Measurements from ENCODE around the gene MCU. TPM values are rescaled to one million over a fixed set of nuclear protein-coding genes. Genes with fewer than 3 reads are reported as not detected.
"Not testable (repeated sequence)": the region's sequence is repeated elsewhere in the genome, so short reads cannot be mapped to it uniquely, and the experiment has no call there.

The MCU gene
- total RNA-seq, 6 experiments from 2014 or later = 6.2 to 14.6 (median 10.4) TPM

- Histone ChIP-seq H3K4me1 (no peaks in the 10 kb centered on the region), H3K27ac (no peak overlapping the region), H3K9me3 (no peaks in the 10 kb centered on the region), H3K27me3 (no peaks in the 10 kb centered on the region), H3K4me3 (no peak overlapping the region), H3K36me3 (no peaks in the 10 kb centered on the region)
- 87% methylated on average over 1 of the region's 1 CpG for WGBS (ENCODE audit: insufficient coverage, low coverage, low lambda C conversion rate, missing lambda C conversion rate)
- ATAC-seq (no peak), DNase-seq (no peak)
- intact Hi-C loops (cut with DNase I) = no loop called here
- no peak for TF ChIP-seq POLR2A (IDR thresholded peaks at IDR 0.05)
- no peak for TF ChIP-seq CTCF (IDR thresholded peaks at IDR 0.05)
Measured at GRCh38 chr10:72735288-72735936, 43.5 kb downstream of the MCU start.

GRCh38 chr10:72736176-72736827 is 44.4 kb downstream of the MCU start:
- Histone ChIP-seq H3K9me3 (no peaks in the 10 kb centered on the region), H3K27ac (no peak overlapping the region), H3K4me1 (no peaks in the 10 kb centered on the region), H3K36me3 (no peaks in the 10 kb centered on the region), H3K4me3 (no peak overlapping the region), H3K27me3 (no peaks in the 10 kb centered on the region)
- intact Hi-C loops (cut with DNase I) = no loop called here
- DNase-seq (no peak), ATAC-seq (peak in 1 of 4 donors; percentile 34)
- TF ChIP-seq POLR2A (IDR thresholded peaks at IDR 0.05) = no peak
- no peak for TF ChIP-seq CTCF (IDR thresholded peaks at IDR 0.05)
- WGBS (ENCODE audit: insufficient coverage, low coverage, low lambda C conversion rate, missing lambda C conversion rate) = 63% methylated on average over 1 of the region's 1 CpG

GRCh38 chr10:72736828-72737220 is 44.9 kb downstream of the MCU start:
- Histone ChIP-seq H3K27me3 (no peaks in the 10 kb centered on the region), H3K36me3 (no peaks in the 10 kb centered on the region), H3K4me1 (no peaks in the 10 kb centered on the region), H3K27ac (no peak overlapping the region), H3K4me3 (no peak overlapping the region), H3K9me3 (no peaks in the 10 kb centered on the region)
- no peak for TF ChIP-seq CTCF (IDR thresholded peaks at IDR 0.05)
- TF ChIP-seq POLR2A (IDR thresholded peaks at IDR 0.05) = no peak
- DNase-seq (no peak), ATAC-seq (no peak)
- 94% methylated on average over 4 of the region's 4 CpGs for WGBS (ENCODE audit: insufficient coverage, low coverage, low lambda C conversion rate, missing lambda C conversion rate)
- intact Hi-C loops (cut with DNase I) = no loop called here

- H3K4me1 ChIP-seq; intact Hi-C loops (cut with DNase I); H3K27me3 ChIP-seq; H3K4me3 ChIP-seq; H3K36me3 ChIP-seq; ATAC-seq; DNase-seq; H3K9me3 ChIP-seq; H3K27ac ChIP-seq: not testable (repeated sequence)
- 81% methylated on average over 5 of the region's 6 CpGs for WGBS (ENCODE audit: insufficient coverage, low coverage, low lambda C conversion rate, missing lambda C conversion rate)
Measured at GRCh38 chr10:72737357-72737756, 45.4 kb downstream of the MCU start.

GRCh38 chr10:72738486-72738885 is 46.5 kb downstream of the MCU start:
- TF ChIP-seq POLR2A (IDR thresholded peaks at IDR 0.05) (no peak), CTCF (IDR thresholded peaks at IDR 0.05) (no peak)
- 12% methylated on average over 2 of the region's 2 CpGs for WGBS (ENCODE audit: insufficient coverage, low coverage, low lambda C conversion rate, missing lambda C conversion rate)
- DNase-seq (no peak), ATAC-seq (peak; percentile 54 to 82 (median 72))
- Histone ChIP-seq H3K36me3 (no peaks in the 10 kb centered on the region), H3K4me3 (no peak overlapping the region), H3K27ac (no peak overlapping the region), H3K9me3 (no peaks in the 10 kb centered on the region), H3K4me1 (no peaks in the 10 kb centered on the region), H3K27me3 (no peaks in the 10 kb centered on the region)
- intact Hi-C loops (cut with DNase I) = no loop called here
